Caco-2 (cell line): ENCODE measurements around the gene CDK5RAP1. TPM values are rescaled to one million over a fixed set of nuclear protein-coding genes. Genes with fewer than 3 reads are reported as not detected.

Experiments
- BruUV-seq: library from RNA; stranded (reverse); fragments of 400-500 nt; replicated peaks from 2 replicates; lab custom pipeline; 2021; lab: Mats Ljungman, UMichigan
- CTCF ChIA-PET: fragments of 300-600 bp; sonication (Branson Sonifier 250); formaldehyde crosslinking; loops from one replicate; lab custom pipeline; 2022; ENCODE audit warnings: antibody characterized with exemption; lab: Charles Lee
- POLR2A ChIA-PET: fragments of 300-600 bp; sonication (Branson Sonifier 250); formaldehyde crosslinking; loops from one replicate; lab custom pipeline; 2022; ENCODE audit warnings: antibody characterized with exemption; lab: Charles Lee
- DNase-seq, 2 experiments: peaks; one replicate each; pipeline versions ENCODE4 v3.0.0 to v3.0.0-alpha.2; 2020 to 2022
- H3K27me3 ChIP-seq: replicated peaks from 2 replicates; pipeline ENCODE4 v1.6.0; 2011; ENCODE audit warnings: low read length; ENCODE audit not compliant: control insufficient read depth, insufficient read depth
- H3K36me3 ChIP-seq: 2 replicates; pipeline ENCODE4 v1.5.1; 2011; ENCODE audit warnings: low read length; ENCODE audit not compliant: control insufficient read depth, insufficient read depth
- H3K4me1 ChIP-seq: fragments of 250-450 bp; sonication (Bioruptor Pico); 2 replicates; pipeline ENCODE4 v1.5.1; 2020; ENCODE audit warnings: mild to moderate bottlenecking
- H3K4me3 ChIP-seq: 2 replicates; pipeline ENCODE4 v1.5.1; 2011; ENCODE audit warnings: low read depth, mild to moderate bottlenecking, control low read depth, low read length
- H3K9me3 ChIP-seq: fragments of 250-450 bp; sonication (Bioruptor Pico); 2 replicates; pipeline ENCODE4 v1.5.1; 2020; ENCODE audit warnings: mild to moderate bottlenecking, moderate library complexity
- H3K27ac Mint-ChIP-seq: one replicate; pipeline ENCODE4 v1.8.0; 2022; ENCODE audit warnings: mixed read lengths; ENCODE audit not compliant: unreplicated experiment
- H3K27me3 Mint-ChIP-seq: one replicate; pipeline ENCODE4 v1.8.0; 2022; ENCODE audit warnings: mixed read lengths; ENCODE audit not compliant: insufficient read depth, unreplicated experiment
- H3K36me3 Mint-ChIP-seq: one replicate; pipeline ENCODE4 v1.8.0; 2022; ENCODE audit warnings: mild to moderate bottlenecking, mixed read lengths; ENCODE audit not compliant: insufficient read depth, unreplicated experiment
- H3K4me1 Mint-ChIP-seq: one replicate; pipeline ENCODE4 v1.8.0; 2022; ENCODE audit warnings: low read depth, mixed read lengths; ENCODE audit not compliant: unreplicated experiment
- H3K4me3 Mint-ChIP-seq: one replicate; pipeline ENCODE4 v1.8.0; 2022; ENCODE audit warnings: mild to moderate bottlenecking, moderate library complexity, mixed read lengths; ENCODE audit not compliant: unreplicated experiment
- H3K9me3 Mint-ChIP-seq: one replicate; pipeline ENCODE4 v1.8.0; 2022; ENCODE audit warnings: mixed read lengths; ENCODE audit not compliant: unreplicated experiment
- intact Hi-C: fragments of 100-400 bp; cut with micrococcal nuclease; formaldehyde crosslinking; loops from one replicate; pipeline ENCODE4 v1.10.0; 2022; ENCODE audit not compliant: unreplicated experiment
- total RNA-seq: library from RNA; stranded (reverse); gene quantifications from 2 replicates; pipeline ENCODE4 v1.2.3, GENCODE V29; 2022
- TF ChIP-seq, protein P1 (sequence below), 2 experiments: fragments of 200-600 bp in 1 of 2; IDR thresholded peaks; 1 replicate in 1 of 2; 2 replicates in 1 of 2; pipeline versions ENCODE4 v1.5.1 to v1.8.0; 2011 to 2022; ENCODE audit warnings: antibody characterized with exemption in 1 of 2, control low read depth in 1 of 2, inconsistent platforms in 1 of 2, low read depth in 1 of 2, low read length in 1 of 2, mild to moderate bottlenecking in 1 of 2, moderate library complexity in 1 of 2; ENCODE audit not compliant: insufficient read depth in 1 of 2, severe bottlenecking in 1 of 2, unreplicated experiment in 1 of 2

Gene CDK5RAP1
- total RNA-seq, 1 experiment from 2014 or later = 116 TPM

DNA sequence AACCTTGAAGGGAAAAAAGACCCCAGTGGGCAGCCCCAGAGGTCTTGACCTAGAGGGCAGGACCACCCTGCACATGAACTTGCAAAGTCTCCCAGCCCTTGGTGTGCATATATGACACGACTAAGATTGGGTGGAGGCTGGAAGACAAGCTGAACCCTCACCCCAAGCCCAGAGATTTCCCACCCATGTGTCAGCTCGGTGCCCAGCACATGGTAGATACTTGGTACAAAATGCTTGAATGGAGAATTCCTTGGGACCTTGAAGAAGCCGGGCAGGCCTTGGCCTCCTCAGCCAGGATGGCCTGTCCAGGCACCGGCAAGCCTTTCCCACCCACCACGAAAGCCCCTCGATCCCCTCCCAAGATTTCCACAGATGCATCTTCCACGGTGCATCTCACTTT, 67.7 kb downstream of the CDK5RAP1 start:
- peaks cover 4% of the 10 kb centered on the region for H3K27me3 ChIP-seq
- Mint-ChIP-seq H3K36me3 (no peaks in the 10 kb centered on the region), H3K27ac (no peak overlapping the region), H3K27me3 (peaks cover 14% of the 10 kb centered on the region), H3K4me3 (no peak overlapping the region), H3K4me1 (no peaks in the 10 kb centered on the region), H3K9me3 (no peaks in the 10 kb centered on the region)
- no TSS peak for BruUV-seq
- H3K9me3 ChIP-seq = no peaks in the 10 kb centered on the region
- ChIA-PET CTCF (no interaction called here), POLR2A (no interaction called here)
- no peaks in the 10 kb centered on the region for H3K4me1 ChIP-seq
- no peak overlapping the region for H3K4me3 ChIP-seq
- DNase-seq = no peak
- TF ChIP-seq, protein P1, sequence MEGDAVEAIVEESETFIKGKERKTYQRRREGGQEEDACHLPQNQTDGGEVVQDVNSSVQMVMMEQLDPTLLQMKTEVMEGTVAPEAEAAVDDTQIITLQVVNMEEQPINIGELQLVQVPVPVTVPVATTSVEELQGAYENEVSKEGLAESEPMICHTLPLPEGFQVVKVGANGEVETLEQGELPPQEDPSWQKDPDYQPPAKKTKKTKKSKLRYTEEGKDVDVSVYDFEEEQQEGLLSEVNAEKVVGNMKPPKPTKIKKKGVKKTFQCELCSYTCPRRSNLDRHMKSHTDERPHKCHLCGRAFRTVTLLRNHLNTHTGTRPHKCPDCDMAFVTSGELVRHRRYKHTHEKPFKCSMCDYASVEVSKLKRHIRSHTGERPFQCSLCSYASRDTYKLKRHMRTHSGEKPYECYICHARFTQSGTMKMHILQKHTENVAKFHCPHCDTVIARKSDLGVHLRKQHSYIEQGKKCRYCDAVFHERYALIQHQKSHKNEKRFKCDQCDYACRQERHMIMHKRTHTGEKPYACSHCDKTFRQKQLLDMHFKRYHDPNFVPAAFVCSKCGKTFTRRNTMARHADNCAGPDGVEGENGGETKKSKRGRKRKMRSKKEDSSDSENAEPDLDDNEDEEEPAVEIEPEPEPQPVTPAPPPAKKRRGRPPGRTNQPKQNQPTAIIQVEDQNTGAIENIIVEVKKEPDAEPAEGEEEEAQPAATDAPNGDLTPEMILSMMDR (IDR thresholded peaks at IDR 0.05; ENCODE audit: insufficient read depth in 1 of 2, low read depth in 1 of 2, low read length in 1 of 2, severe bottlenecking in 1 of 2, unreplicated experiment in 1 of 2) = no peak
- intact Hi-C loops = no loop called here
- no peaks in the 10 kb centered on the region for H3K36me3 ChIP-seq

DNA sequence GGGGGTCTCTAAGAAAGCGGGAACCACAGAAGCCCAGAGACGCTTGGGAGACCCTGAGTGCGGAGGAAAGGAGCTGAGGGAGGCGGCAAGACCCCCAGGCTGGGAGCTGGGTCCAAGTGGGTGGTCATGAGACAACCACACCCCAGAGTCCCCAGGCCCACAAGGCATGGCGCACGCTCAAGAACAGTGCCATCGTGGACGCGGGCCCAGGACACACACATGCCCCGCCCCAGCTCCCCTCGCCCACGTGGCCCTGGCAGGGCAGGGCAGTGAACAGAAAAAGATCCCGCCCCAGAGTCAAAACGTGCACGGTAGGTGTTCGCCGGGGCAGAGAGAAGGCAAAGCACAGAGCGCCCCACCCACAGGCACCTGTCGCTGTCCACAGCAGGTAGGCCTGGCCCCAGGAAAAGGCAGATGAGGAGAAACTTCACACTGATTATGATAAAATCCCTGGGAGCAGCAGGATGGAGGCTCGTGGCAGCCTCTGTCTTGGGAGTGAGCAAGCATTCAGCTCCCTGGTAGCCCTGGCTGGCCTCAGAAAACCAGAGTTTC, 68.3 kb downstream of the CDK5RAP1 start:
- no TSS peak for BruUV-seq
- H3K4me3 Mint-ChIP-seq = no peak overlapping the region

DNA sequence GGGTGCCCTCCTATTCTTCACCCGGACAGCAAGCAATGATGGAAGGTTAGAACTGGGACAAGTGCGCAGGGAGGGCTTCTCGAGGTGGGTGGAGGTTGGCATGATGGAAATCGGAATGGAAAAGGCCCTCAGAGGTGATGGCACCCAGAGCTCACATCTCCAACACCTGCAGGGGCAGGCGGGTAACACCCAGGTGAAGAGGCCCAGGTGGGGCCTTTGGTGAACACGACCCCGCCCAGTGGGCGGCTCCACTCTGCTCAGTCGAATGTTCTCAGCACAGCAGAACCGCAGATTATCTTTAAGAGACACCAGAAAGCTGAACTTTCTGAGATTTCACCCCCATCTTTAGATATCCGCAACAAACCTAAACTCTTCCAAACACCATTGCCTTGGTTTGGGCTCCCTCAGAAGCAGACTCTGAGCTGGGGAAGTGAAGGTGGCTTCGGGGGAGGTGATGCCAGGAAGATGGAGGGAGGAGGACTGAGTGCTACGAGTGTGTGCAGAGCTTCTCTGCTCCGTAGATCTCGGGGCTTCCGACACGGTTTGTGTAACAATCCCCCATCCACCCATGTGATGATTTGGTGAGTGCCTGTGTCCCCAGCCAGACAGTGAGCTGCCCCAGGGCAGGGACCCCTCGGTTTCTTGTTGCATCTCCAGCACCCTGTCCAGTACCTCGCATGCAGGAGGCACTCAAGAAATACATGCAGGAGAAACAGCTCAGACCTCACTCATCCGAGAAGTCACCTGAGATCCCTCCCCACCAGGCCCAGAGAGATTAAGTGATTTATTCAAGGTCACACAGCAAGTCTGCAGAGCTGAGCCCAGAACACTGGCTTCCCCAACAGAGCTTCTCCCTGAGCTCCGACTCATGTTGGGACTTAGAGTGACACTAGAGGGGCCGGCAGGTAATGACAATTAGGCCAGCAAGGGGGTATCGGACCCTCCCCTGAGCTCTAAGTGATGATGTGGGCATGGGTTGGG, 72.9 kb downstream of the CDK5RAP1 start:
- ChIA-PET CTCF (interaction anchor here (0.6 kb wide), 1 partner anchor 232 kb away, joined by 3 read pairs; no protein-coding TSS in a partner anchor), POLR2A (no interaction called here)
- H3K9me3 Mint-ChIP-seq = no peaks in the 10 kb centered on the region
- Histone ChIP-seq H3K4me1 (no peaks in the 10 kb centered on the region), H3K36me3 (no peaks in the 10 kb centered on the region), H3K4me3 (no peak overlapping the region), H3K27me3 (peaks cover 6% of the 10 kb centered on the region), H3K9me3 (no peaks in the 10 kb centered on the region)
- no peak overlapping the region for H3K27ac Mint-ChIP-seq
- DNase-seq = no peak
- H3K4me3 Mint-ChIP-seq = no peak overlapping the region
- intact Hi-C loops = no loop called here
- TF ChIP-seq, protein P1 (IDR thresholded peaks at IDR 0.05; ENCODE audit: insufficient read depth in 1 of 2, low read depth in 1 of 2, low read length in 1 of 2, severe bottlenecking in 1 of 2, unreplicated experiment in 1 of 2) = no peak
- H3K4me1 Mint-ChIP-seq = no peaks in the 10 kb centered on the region
- H3K27me3 Mint-ChIP-seq = peaks cover 13% of the 10 kb centered on the region
- no peaks in the 10 kb centered on the region for H3K36me3 Mint-ChIP-seq
- BruUV-seq = no TSS peak

More for the DNA sequence above, 68.3 kb downstream of the CDK5RAP1 start:
- TF ChIP-seq, protein P1 (IDR thresholded peaks at IDR 0.05; ENCODE audit: insufficient read depth in 1 of 2, low read depth in 1 of 2, low read length in 1 of 2, severe bottlenecking in 1 of 2, unreplicated experiment in 1 of 2) = no peak
- intact Hi-C loops = no loop called here
- H3K4me1 Mint-ChIP-seq = no peaks in the 10 kb centered on the region
- Histone ChIP-seq H3K4me3 (no peak overlapping the region), H3K27me3 (peaks cover 4% of the 10 kb centered on the region), H3K9me3 (no peaks in the 10 kb centered on the region), H3K4me1 (no peaks in the 10 kb centered on the region), H3K36me3 (no peaks in the 10 kb centered on the region)
- no peak for DNase-seq
- H3K9me3 Mint-ChIP-seq = no peaks in the 10 kb centered on the region
- no peak overlapping the region for H3K27ac Mint-ChIP-seq
- POLR2A ChIA-PET = no interaction called here
- CTCF ChIA-PET = no interaction called here
- peaks cover 16% of the 10 kb centered on the region for H3K27me3 Mint-ChIP-seq
- no peaks in the 10 kb centered on the region for H3K36me3 Mint-ChIP-seq
